HS-5 (cell line): Measurements from ENCODE around the gene PUS10.
"Not testable (repeated sequence)": the region's sequence is repeated elsewhere in the genome, so short reads cannot be mapped to it uniquely, and the experiment has no call there.

Experiments
- DNase-seq: peaks from one replicate; pipeline ENCODE4 v3.0.0-alpha.2; 2012; ENCODE audit warnings: low read depth

The PUS10 gene

GRCh38 chr2:61011678-61012077 lies 6.4 kb downstream of the PUS10 start:
- no peak for DNase-seq

GRCh38 chr2:61009355-61009754 lies 8.7 kb downstream of the PUS10 start:
- no peak for DNase-seq

- DNase-seq: no peak
These were observed 11.5 kb downstream of the PUS10 start for GRCh38 chr2:61006486-61007105.

- no peak for DNase-seq
These were observed 12.3 kb downstream of the PUS10 start for GRCh38 chr2:61005736-61006135.

GRCh38 chr2:60998628-60999545 lies 19.2 kb downstream of the PUS10 start:
- DNase-seq: no peak

- DNase-seq: no peak
These were observed 23.9 kb downstream of the PUS10 start for GRCh38 chr2:60994131-60994530.

- DNase-seq: no peak
These were observed 25.1 kb downstream of the PUS10 start for GRCh38 chr2:60992985-60993392.

- no peak for DNase-seq
These were observed 26.4 kb downstream of the PUS10 start for GRCh38 chr2:60991644-60992043.

GRCh38 chr2:60989259-60989658 lies 28.8 kb downstream of the PUS10 start:
- no peak for DNase-seq

- not testable (repeated sequence) for DNase-seq
These were observed 30.4 kb downstream of the PUS10 start for GRCh38 chr2:60987656-60988055.

GRCh38 chr2:60987041-60987440 lies 31.0 kb downstream of the PUS10 start:
- no peak for DNase-seq

GRCh38 chr2:60984720-60985119 lies 33.3 kb downstream of the PUS10 start:
- no peak for DNase-seq

- DNase-seq: not testable (repeated sequence)
These were observed 36.0 kb downstream of the PUS10 start for GRCh38 chr2:60982066-60982465.

- no peak for DNase-seq
These were observed 37.8 kb downstream of the PUS10 start for GRCh38 chr2:60980071-60980815.

GRCh38 chr2:60979231-60979630 lies 38.8 kb downstream of the PUS10 start:
- DNase-seq: no peak

- no peak for DNase-seq
These were observed 40.5 kb downstream of the PUS10 start for GRCh38 chr2:60977562-60977895.

GRCh38 chr2:60976875-60977561 lies 41.0 kb downstream of the PUS10 start:
- DNase-seq: no peak

- DNase-seq: no peak
These were observed 41.7 kb downstream of the PUS10 start for GRCh38 chr2:60976256-60976850.

GRCh38 chr2:60974652-60975051 lies 43.4 kb downstream of the PUS10 start:
- no peak for DNase-seq

- DNase-seq: no peak
These were observed 44.4 kb downstream of the PUS10 start for GRCh38 chr2:60973705-60974104.

GRCh38 chr2:60972889-60973656 lies 45.0 kb downstream of the PUS10 start:
- no peak for DNase-seq
